ENCODE results near the gene STPG4.

Gene STPG4

GRCh38 chr2:47079515-47080412 lies 75.3 kb downstream of the STPG4 start:
- no peaks in the 10 kb centered on the region for H3K36me3 ChIP-seq (ENCODE audit: control insufficient read depth, insufficient read depth, low read length)
- no peaks in the 10 kb centered on the region for H3K9me3 ChIP-seq (ENCODE audit: control insufficient read depth, low read length)
- H3K4me3 ChIP-seq (ENCODE audit: extremely low read depth, insufficient read depth, low read length, poor library complexity, severe bottlenecking), result no peak overlapping the region
- 87% methylated on average over 6 of the region's 11 CpGs for WGBS, 2 experiments (ENCODE audit: insufficient coverage in 2 of 2)
- H3K27ac ChIP-seq (ENCODE audit: low read depth, low read length, severe bottlenecking), result no peak overlapping the region
- peaks cover 32% of the 10 kb centered on the region for H3K4me1 ChIP-seq (ENCODE audit: control insufficient read depth, insufficient read depth, low read length, poor library complexity, severe bottlenecking)

GRCh38 chr2:47078541-47079482 lies 76.3 kb downstream of the STPG4 start:
- no peaks in the 10 kb centered on the region for H3K36me3 ChIP-seq (ENCODE audit: control insufficient read depth, insufficient read depth, low read length)
- WGBS, 2 experiments (ENCODE audit: insufficient coverage in 2 of 2), result 93 to 98% methylated on average over 11 to 12 of the region's 17 CpGs
- H3K9me3 ChIP-seq (ENCODE audit: control insufficient read depth, low read length), result no peaks in the 10 kb centered on the region
- H3K4me3 ChIP-seq (ENCODE audit: extremely low read depth, insufficient read depth, low read length, poor library complexity, severe bottlenecking), result no peak overlapping the region
- peaks cover 29% of the 10 kb centered on the region for H3K4me1 ChIP-seq (ENCODE audit: control insufficient read depth, insufficient read depth, low read length, poor library complexity, severe bottlenecking)
- H3K27ac ChIP-seq (ENCODE audit: low read depth, low read length, severe bottlenecking), result no peak overlapping the region

DNA sequence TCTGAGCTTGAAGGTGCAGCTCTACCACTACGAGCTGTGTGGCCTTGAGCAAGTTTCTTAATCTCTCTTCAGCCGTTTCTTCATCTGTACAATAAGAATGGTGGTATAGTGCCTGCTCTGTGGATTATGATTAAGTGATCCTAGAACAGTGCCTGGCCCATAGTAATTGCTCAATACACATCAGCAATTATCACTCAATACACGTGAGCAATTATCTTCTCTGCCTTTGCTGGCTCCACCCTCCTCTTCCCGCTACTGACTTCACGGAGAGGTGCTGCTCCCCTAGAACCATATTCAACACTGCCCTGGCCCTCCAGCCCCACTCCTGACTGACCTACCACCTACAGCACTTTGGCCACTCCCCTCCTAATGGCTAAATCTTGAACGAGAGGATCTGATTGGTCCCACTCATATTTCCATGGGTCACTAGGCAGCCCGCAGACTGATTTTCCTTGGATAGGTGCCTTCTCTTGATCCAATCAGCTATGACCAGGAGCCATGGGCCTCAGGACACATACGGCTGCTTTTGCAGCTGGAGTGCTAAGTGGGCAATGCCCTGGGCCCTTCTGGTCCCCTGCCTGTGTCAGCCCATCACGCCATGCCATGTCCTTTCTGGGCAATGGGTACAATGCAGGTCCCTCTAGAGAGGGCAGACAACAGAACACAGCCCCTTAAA lies 77.5 kb downstream of the STPG4 start:
- H3K4me1 ChIP-seq (ENCODE audit: control insufficient read depth, insufficient read depth, low read length, poor library complexity, severe bottlenecking), result peaks cover 34% of the 10 kb centered on the region
- no peaks in the 10 kb centered on the region for H3K36me3 ChIP-seq (ENCODE audit: control insufficient read depth, insufficient read depth, low read length)
- peak overlapping the region; percentile 94 for H3K27ac ChIP-seq (ENCODE audit: low read depth, low read length, severe bottlenecking)
- WGBS, 2 experiments (ENCODE audit: insufficient coverage in 2 of 2), result 89 to 98% methylated on average over 7 of the region's 9 CpGs
- H3K9me3 ChIP-seq (ENCODE audit: control insufficient read depth, low read length), result no peaks in the 10 kb centered on the region
- no peak overlapping the region for H3K4me3 ChIP-seq (ENCODE audit: extremely low read depth, insufficient read depth, low read length, poor library complexity, severe bottlenecking)

- Histone ChIP-seq H3K4me3 (ENCODE audit: extremely low read depth, insufficient read depth, low read length, poor library complexity, severe bottlenecking) (no peak overlapping the region), H3K36me3 (ENCODE audit: control insufficient read depth, insufficient read depth, low read length) (peaks cover 4% of the 10 kb centered on the region), H3K27ac (ENCODE audit: low read depth, low read length, severe bottlenecking) (peak overlapping the region; percentile 94), H3K9me3 (ENCODE audit: control insufficient read depth, low read length) (no peaks in the 10 kb centered on the region), H3K4me1 (ENCODE audit: control insufficient read depth, insufficient read depth, low read length, poor library complexity, severe bottlenecking) (peaks cover 40% of the 10 kb centered on the region)
- 40 to 55% methylated on average over 8 to 9 of the region's 12 CpGs for WGBS, 2 experiments (ENCODE audit: insufficient coverage in 2 of 2)
Measured at GRCh38 chr2:47076586-47077441, 78.3 kb downstream of the STPG4 start.

- peaks cover 46% of the 10 kb centered on the region for H3K4me1 ChIP-seq (ENCODE audit: control insufficient read depth, insufficient read depth, low read length, poor library complexity, severe bottlenecking)
- H3K27ac ChIP-seq (ENCODE audit: low read depth, low read length, severe bottlenecking), result peak overlapping the region; percentile 94
- peaks cover 8% of the 10 kb centered on the region for H3K36me3 ChIP-seq (ENCODE audit: control insufficient read depth, insufficient read depth, low read length)
- H3K4me3 ChIP-seq (ENCODE audit: extremely low read depth, insufficient read depth, low read length, poor library complexity, severe bottlenecking), result no peak overlapping the region
- no peaks in the 10 kb centered on the region for H3K9me3 ChIP-seq (ENCODE audit: control insufficient read depth, low read length)
- WGBS, 2 experiments (ENCODE audit: insufficient coverage in 2 of 2), result 95 to 97% methylated on average over 7 to 8 of the region's 8 CpGs
Measured at GRCh38 chr2:47076126-47076506, 79.0 kb downstream of the STPG4 start.

GRCh38 chr2:47075361-47076125 lies 79.6 kb downstream of the STPG4 start:
- WGBS, 2 experiments (ENCODE audit: insufficient coverage in 2 of 2), result 84 to 93% methylated on average over 4 to 6 of the region's 6 CpGs
- H3K27ac ChIP-seq (ENCODE audit: low read depth, low read length, severe bottlenecking), result peak overlapping the region; percentile 10
- peaks cover 51% of the 10 kb centered on the region for H3K4me1 ChIP-seq (ENCODE audit: control insufficient read depth, insufficient read depth, low read length, poor library complexity, severe bottlenecking)
- H3K9me3 ChIP-seq (ENCODE audit: control insufficient read depth, low read length), result no peaks in the 10 kb centered on the region
- H3K4me3 ChIP-seq (ENCODE audit: extremely low read depth, insufficient read depth, low read length, poor library complexity, severe bottlenecking), result no peak overlapping the region
- peaks cover 14% of the 10 kb centered on the region for H3K36me3 ChIP-seq (ENCODE audit: control insufficient read depth, insufficient read depth, low read length)

DNA sequence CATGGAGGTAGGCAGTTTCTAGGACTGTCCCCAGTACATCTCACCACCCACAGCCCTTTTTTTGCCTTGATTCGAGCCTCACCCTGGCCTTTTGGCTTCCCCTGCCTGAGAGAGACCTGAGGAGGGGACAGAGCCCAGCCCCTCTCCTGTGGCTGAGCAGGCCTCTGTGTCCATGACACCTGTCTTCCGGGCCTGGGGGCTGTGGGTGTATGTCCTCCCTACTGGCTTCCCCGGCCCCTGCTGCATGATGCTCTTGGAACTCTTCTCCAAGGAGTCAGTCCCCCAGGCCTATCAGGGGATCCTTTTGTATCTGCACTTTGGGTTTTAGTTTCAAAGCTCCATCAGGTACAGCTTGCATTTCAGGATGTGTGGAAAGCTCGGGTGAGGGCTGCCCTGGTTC lies 80.4 kb downstream of the STPG4 start:
- Histone ChIP-seq H3K4me1 (ENCODE audit: control insufficient read depth, insufficient read depth, low read length, poor library complexity, severe bottlenecking) (peaks cover 59% of the 10 kb centered on the region), H3K27ac (ENCODE audit: low read depth, low read length, severe bottlenecking) (no peak overlapping the region), H3K9me3 (ENCODE audit: control insufficient read depth, low read length) (no peaks in the 10 kb centered on the region), H3K4me3 (ENCODE audit: extremely low read depth, insufficient read depth, low read length, poor library complexity, severe bottlenecking) (no peak overlapping the region), H3K36me3 (ENCODE audit: control insufficient read depth, insufficient read depth, low read length) (peaks cover 18% of the 10 kb centered on the region)
- WGBS, 2 experiments (ENCODE audit: insufficient coverage in 2 of 2), result 85 to 96% methylated on average over 2 to 4 of the region's 4 CpGs

GRCh38 chr2:47073641-47074040 lies 81.5 kb downstream of the STPG4 start:
- 93 to 97% methylated on average over 12 to 16 of the region's 16 CpGs for WGBS, 2 experiments (ENCODE audit: insufficient coverage in 2 of 2)
- Histone ChIP-seq H3K4me1 (ENCODE audit: control insufficient read depth, insufficient read depth, low read length, poor library complexity, severe bottlenecking) (peaks cover 64% of the 10 kb centered on the region), H3K4me3 (ENCODE audit: extremely low read depth, insufficient read depth, low read length, poor library complexity, severe bottlenecking) (no peak overlapping the region), H3K9me3 (ENCODE audit: control insufficient read depth, low read length) (no peaks in the 10 kb centered on the region), H3K27ac (ENCODE audit: low read depth, low read length, severe bottlenecking) (no peak overlapping the region), H3K36me3 (ENCODE audit: control insufficient read depth, insufficient read depth, low read length) (peaks cover 18% of the 10 kb centered on the region)

GRCh38 chr2:47073217-47073616 lies 81.9 kb downstream of the STPG4 start:
- Histone ChIP-seq H3K36me3 (ENCODE audit: control insufficient read depth, insufficient read depth, low read length) (peaks cover 18% of the 10 kb centered on the region), H3K9me3 (ENCODE audit: control insufficient read depth, low read length) (no peaks in the 10 kb centered on the region), H3K4me3 (ENCODE audit: extremely low read depth, insufficient read depth, low read length, poor library complexity, severe bottlenecking) (no peak overlapping the region), H3K27ac (ENCODE audit: low read depth, low read length, severe bottlenecking) (no peak overlapping the region), H3K4me1 (ENCODE audit: control insufficient read depth, insufficient read depth, low read length, poor library complexity, severe bottlenecking) (peaks cover 66% of the 10 kb centered on the region)
- WGBS, 2 experiments (ENCODE audit: insufficient coverage in 2 of 2), result 95 to 97% methylated on average over 6 to 9 of the region's 9 CpGs

All from mesodermal cell (in vitro differentiated cells).